Mucosa of descending colon (tissue), 3 donors: ENCODE results near the gene UBE2U. TPM values are rescaled to one million over a fixed set of nuclear protein-coding genes. Genes with fewer than 3 reads are reported as not detected.

Source experiments
- ATAC-seq: fragments of 200-7000 bp; cut with Tn5 transposase; one replicate; pipeline ENCODE4 v1.9.1; 2020; ENCODE audit warnings: mild to moderate bottlenecking, moderate library complexity
- DNase-seq, 3 donors: peaks; one replicate each; pipeline ENCODE4 v3.0.0-alpha.2; 2020
- H3K36me3 ChIP-seq: fragments of 200-600 bp; one replicate; pipeline ENCODE4 v1.8.0; 2021; ENCODE audit warnings: low read depth, mild to moderate bottlenecking
- H3K4me1 ChIP-seq: fragments of 200-600 bp; one replicate; pipeline ENCODE4 v1.8.0; 2021; ENCODE audit warnings: low read depth, mild to moderate bottlenecking
- H3K4me3 ChIP-seq: fragments of 200-600 bp; one replicate; pipeline ENCODE4 v1.8.0; 2021; ENCODE audit warnings: mild to moderate bottlenecking
- H3K9me3 ChIP-seq: fragments of 200-600 bp; one replicate; pipeline ENCODE4 v1.8.0; 2021; ENCODE audit warnings: mild to moderate bottlenecking
- intact Hi-C, 2 donors: fragments of 100-400 bp; cut with DNase I in 1 of 2; cut with micrococcal nuclease in 1 of 2; formaldehyde crosslinking; loops; one replicate each; pipeline versions ENCODE4 v1.11.0 to v1.11.1; 2022; cut with DNase I, micrococcal nuclease
- total RNA-seq, 3 donors: library from RNA; stranded (reverse); fragmentation: NEBNext Ultra II Directional in 2 of 3; extraction: Animal tissue kit (Norgen Biotek cat#: 25700) in 2 of 3; gene quantifications; one replicate each; pipeline versions ENCODE4 v1.2.1 to v1.2.4, GENCODE V29; 2021 to 2023
- TF ChIP-seq, protein P1 (sequence below): fragments of 200-600 bp; IDR thresholded peaks from one replicate; pipeline ENCODE4 v1.8.0; 2022; ENCODE audit warnings: antibody characterized with exemption, mild to moderate bottlenecking
- donor health status: DM: no; HTN: no; CAD: no; lungs with moderate emphysema.
- donor health status: DM: no; HTN: no; CAD: no.
- donor health status: DM: no; HTN: yes; CAD: no.

The UBE2U gene
- total RNA-seq, 3 donors from 2014 or later: not detected

DNA sequence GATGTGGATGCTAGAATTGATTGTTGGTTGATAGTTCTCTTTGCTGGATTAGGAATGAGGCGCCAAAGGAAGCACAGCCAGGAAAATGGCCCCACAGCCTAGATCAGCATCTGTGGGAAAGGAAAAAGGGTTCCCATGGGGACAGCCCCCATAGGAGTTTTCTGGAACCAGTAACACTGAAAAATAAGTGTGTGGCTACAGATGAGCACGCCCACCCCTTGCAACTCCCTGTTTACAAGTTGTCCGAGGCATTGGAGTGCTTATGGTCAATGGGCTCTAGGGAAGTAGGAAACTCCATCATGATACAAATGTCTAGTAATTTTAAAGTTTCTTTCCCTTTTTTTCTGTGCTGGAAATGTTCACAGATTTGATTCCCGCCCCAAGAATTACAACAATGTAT is 23.8 kb upstream of the UBE2U start:
- Histone ChIP-seq H3K4me1 (no peaks in the 10 kb centered on the region), H3K36me3 (no peaks in the 10 kb centered on the region), H3K4me3 (no peak overlapping the region), H3K9me3 (no peaks in the 10 kb centered on the region)
- DNase-seq: no peak
- ATAC-seq: no peak
- intact Hi-C loops: loop anchor here in 1 of 2 donors (10.0 kb wide), 1 partner anchor 55 kb away; no protein-coding TSS in a partner anchor
- TF ChIP-seq, protein P1, sequence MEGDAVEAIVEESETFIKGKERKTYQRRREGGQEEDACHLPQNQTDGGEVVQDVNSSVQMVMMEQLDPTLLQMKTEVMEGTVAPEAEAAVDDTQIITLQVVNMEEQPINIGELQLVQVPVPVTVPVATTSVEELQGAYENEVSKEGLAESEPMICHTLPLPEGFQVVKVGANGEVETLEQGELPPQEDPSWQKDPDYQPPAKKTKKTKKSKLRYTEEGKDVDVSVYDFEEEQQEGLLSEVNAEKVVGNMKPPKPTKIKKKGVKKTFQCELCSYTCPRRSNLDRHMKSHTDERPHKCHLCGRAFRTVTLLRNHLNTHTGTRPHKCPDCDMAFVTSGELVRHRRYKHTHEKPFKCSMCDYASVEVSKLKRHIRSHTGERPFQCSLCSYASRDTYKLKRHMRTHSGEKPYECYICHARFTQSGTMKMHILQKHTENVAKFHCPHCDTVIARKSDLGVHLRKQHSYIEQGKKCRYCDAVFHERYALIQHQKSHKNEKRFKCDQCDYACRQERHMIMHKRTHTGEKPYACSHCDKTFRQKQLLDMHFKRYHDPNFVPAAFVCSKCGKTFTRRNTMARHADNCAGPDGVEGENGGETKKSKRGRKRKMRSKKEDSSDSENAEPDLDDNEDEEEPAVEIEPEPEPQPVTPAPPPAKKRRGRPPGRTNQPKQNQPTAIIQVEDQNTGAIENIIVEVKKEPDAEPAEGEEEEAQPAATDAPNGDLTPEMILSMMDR: no peak

DNA sequence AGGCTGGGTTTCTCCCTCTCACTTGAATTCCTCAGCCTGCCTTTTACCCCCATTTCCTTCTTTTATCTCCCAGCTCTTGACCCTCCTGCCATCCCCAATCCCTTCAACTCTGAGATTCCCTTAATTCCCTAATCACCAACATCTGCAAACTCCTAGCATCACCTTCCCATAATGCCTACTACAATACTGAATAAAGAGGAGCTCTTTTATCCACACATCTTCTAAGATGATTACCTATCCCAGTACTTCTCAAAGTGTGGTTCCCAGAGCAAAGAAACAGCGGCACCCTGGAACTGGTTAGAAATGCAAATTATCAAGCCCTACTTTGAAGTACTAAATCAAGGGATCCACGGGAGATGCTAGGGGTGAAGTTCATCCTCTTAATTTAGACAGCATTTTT is 21.2 kb upstream of the UBE2U start:
- intact Hi-C loops: no loop called here
- no peak for ATAC-seq

DNA sequence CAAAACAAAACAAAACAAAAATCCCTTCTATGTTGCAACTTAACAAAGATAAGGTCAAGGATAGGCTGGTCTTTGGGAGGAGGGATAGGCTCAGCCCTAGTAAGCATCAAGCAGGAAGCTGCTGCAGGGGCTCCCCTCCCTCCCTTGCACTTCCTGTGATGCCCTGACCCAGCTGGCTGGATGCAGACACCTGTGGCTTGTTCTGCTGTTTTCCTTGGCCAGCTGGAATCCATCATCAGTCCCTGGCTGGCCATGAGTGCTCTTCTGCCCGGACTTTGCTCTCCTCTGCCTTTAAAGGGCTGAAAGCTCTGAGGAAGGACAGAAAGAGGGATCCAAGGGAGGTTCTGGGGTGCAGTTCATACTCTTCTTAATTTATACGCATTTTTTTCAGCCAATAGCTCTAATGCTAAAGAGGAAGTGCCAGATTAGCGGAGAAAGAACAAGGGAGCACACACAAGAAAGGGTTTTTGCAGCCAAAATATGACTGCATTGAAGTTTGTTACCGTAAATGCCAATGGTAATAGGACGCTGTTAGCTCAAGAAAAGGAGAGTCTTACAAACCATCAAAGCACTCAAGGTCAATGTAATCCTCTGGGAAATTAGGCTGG is 19.9 kb upstream of the UBE2U start:
- TF ChIP-seq, protein P1: no peak
- Histone ChIP-seq H3K9me3 (no peaks in the 10 kb centered on the region), H3K4me3 (no peak overlapping the region), H3K4me1 (no peaks in the 10 kb centered on the region), H3K36me3 (no peaks in the 10 kb centered on the region)
- no peak for ATAC-seq
- DNase-seq: no peak
- intact Hi-C loops: no loop called here

More for the DNA sequence above, 21.2 kb upstream of the UBE2U start:
- Histone ChIP-seq H3K36me3 (no peaks in the 10 kb centered on the region), H3K9me3 (no peaks in the 10 kb centered on the region), H3K4me3 (no peak overlapping the region), H3K4me1 (no peaks in the 10 kb centered on the region)
- TF ChIP-seq, protein P1: no peak
- no peak for DNase-seq

DNA sequence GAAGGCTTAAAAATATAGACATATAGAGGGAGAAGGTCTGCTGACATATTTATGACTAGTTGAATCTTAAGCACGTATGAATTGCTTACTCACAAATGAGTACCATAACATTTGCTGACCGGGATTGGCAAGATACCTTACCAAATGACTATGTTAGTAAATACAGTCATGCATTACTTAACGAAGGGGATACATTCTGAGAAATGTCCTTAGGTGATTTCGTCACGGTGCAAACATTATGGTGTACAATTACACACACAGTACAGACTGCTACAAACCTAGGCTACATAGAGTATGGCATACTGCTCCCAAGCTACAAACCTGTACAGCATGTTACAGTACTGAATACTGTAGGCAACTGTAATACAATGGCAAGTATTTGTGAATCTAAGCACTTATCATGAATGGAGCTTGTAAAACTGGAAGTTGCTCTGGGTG is 19.4 kb upstream of the UBE2U start:
- DNase-seq: no peak
- Histone ChIP-seq H3K4me1 (no peaks in the 10 kb centered on the region), H3K36me3 (no peaks in the 10 kb centered on the region), H3K9me3 (no peaks in the 10 kb centered on the region), H3K4me3 (no peak overlapping the region)
- intact Hi-C loops: no loop called here
- TF ChIP-seq, protein P1: no peak
- no peak for ATAC-seq

DNA sequence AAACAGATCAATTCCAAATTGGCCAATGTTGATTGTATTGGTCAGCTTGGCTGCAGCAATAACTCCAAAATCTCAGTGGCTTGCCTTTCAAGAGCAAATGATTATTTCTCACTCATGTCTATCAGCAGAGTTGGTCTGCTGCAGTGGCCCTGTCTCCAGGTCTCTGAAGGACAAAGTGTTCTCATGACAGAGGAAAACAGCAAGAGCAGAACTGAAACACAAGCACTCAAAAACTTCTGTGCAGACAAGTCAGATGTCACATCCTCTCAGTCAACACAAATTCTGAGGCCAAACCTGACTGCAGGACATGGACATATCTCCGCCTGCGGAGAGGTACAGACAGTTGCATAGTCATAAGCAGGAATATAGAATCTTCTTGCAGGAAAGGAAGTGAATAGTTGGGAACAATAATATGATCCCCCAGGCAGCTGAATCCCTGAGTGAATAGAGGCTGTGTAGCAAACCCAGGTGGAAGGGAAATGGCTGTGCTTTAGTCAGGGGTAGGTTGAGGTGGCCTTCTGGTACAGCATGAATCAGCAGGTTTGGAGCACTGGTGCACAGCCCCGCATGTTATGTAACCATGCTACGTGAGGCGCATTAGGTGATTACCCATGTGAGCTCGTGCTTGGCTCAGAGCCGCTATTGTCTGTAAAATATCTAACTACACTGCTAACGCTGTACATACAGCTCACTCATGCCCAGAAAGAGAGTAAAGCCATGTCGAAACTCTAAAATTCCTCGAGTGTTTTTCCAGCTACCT is 17.1 kb upstream of the UBE2U start:
- Histone ChIP-seq H3K36me3 (no peaks in the 10 kb centered on the region), H3K4me3 (no peak overlapping the region), H3K9me3 (no peaks in the 10 kb centered on the region), H3K4me1 (no peaks in the 10 kb centered on the region)
- TF ChIP-seq, protein P1: no peak
- intact Hi-C loops: no loop called here
- DNase-seq (no peak), ATAC-seq (no peak)
